BJ (cell line): ENCODE data around the gene TTLL5. TPM values are rescaled to one million over a fixed set of nuclear protein-coding genes. Genes with fewer than 3 reads are reported as not detected.

Source experiments
- CTCF ChIA-PET: fragments of 350-600 bp; formaldehyde crosslinking; extraction: SDS; loops from one replicate; lab custom pipeline; 2021; ENCODE audit warnings: antibody characterized with exemption, inconsistent platforms; lab: Yijun Ruan, JAX
- POLR2A ChIA-PET: fragments of 300-600 bp; sonication (Branson Sonifier 250); formaldehyde crosslinking; extraction: SDS; loops from one replicate; lab custom pipeline; 2021; ENCODE audit warnings: antibody characterized with exemption; lab: Charles Lee
- DNase-seq: peaks from one replicate; pipeline ENCODE4 v3.0.0-alpha.2; 2011; ENCODE audit warnings: low read depth
- H3K27me3 ChIP-seq: 2 replicates; pipeline ENCODE4 v1.6.0; 2011; ENCODE audit warnings: low read length; ENCODE audit not compliant: control insufficient read depth, insufficient read depth
- H3K36me3 ChIP-seq: 2 replicates; pipeline ENCODE4 v1.5.1; 2011; ENCODE audit warnings: low read length; ENCODE audit not compliant: control insufficient read depth, insufficient read depth
- H3K4me3 ChIP-seq: 2 replicates; pipeline ENCODE4 v1.5.1; 2011; ENCODE audit warnings: low read depth, mild to moderate bottlenecking, control low read depth, low read length
- polyA plus RNA-seq: library from polyadenylated mRNA; depleted of rRNA; stranded (reverse); fragments of >200 nt; gene quantifications from 2 replicates; pipeline ENCODE4 v1.2.3, GENCODE V29; 2011
- TF ChIP-seq, protein P1 (sequence below): IDR thresholded peaks from 2 replicates; pipeline ENCODE4 v1.5.1; 2011; ENCODE audit warnings: low read depth, mild to moderate bottlenecking, control low read depth, inconsistent platforms, low read length, moderate library complexity; ENCODE audit not compliant: insufficient read depth

Gene TTLL5
- polyA plus RNA-seq, 1 experiment: 9.9 TPM

DNA sequence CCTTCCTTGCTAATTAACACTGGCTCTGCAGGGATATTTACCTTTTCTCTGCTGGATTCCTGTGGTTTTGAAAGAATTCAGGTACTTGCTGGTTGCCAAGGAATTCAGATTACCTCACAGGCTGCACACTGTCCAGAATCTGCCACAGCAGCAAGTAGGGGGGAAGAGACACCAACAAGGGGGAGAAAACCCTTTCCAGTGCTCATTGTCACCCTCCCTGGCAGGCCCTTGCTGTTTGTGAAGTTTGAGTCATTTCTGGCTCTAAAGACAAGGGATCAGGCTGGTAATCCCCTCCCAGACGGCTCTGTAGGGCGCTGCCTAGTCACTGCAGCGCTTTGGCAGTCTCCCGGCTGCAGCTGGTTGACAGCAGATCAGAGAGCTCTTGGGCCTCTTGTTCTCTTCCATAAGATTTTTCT, 50.8 kb downstream of the TTLL5 start:
- POLR2A ChIA-PET: interaction anchor here (0.8 kb wide), 1 partner anchor 271 kb away, joined by 3 read pairs; no protein-coding TSS in a partner anchor
- H3K36me3 ChIP-seq: no peaks in the 10 kb centered on the region
- no peaks in the 10 kb centered on the region for H3K27me3 ChIP-seq
- DNase-seq: peak; percentile 42
- CTCF ChIA-PET: interaction anchor here (0.6 to 8.4 kb wide), 32 partner anchors 8 to 675 kb away, joined by 3 to 296 read pairs (median 5); partner anchors contain the start of genes IFT43 and TGFB3
- no peak overlapping the region for H3K4me3 ChIP-seq
- TF ChIP-seq, protein P1, sequence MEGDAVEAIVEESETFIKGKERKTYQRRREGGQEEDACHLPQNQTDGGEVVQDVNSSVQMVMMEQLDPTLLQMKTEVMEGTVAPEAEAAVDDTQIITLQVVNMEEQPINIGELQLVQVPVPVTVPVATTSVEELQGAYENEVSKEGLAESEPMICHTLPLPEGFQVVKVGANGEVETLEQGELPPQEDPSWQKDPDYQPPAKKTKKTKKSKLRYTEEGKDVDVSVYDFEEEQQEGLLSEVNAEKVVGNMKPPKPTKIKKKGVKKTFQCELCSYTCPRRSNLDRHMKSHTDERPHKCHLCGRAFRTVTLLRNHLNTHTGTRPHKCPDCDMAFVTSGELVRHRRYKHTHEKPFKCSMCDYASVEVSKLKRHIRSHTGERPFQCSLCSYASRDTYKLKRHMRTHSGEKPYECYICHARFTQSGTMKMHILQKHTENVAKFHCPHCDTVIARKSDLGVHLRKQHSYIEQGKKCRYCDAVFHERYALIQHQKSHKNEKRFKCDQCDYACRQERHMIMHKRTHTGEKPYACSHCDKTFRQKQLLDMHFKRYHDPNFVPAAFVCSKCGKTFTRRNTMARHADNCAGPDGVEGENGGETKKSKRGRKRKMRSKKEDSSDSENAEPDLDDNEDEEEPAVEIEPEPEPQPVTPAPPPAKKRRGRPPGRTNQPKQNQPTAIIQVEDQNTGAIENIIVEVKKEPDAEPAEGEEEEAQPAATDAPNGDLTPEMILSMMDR: no peak

DNA sequence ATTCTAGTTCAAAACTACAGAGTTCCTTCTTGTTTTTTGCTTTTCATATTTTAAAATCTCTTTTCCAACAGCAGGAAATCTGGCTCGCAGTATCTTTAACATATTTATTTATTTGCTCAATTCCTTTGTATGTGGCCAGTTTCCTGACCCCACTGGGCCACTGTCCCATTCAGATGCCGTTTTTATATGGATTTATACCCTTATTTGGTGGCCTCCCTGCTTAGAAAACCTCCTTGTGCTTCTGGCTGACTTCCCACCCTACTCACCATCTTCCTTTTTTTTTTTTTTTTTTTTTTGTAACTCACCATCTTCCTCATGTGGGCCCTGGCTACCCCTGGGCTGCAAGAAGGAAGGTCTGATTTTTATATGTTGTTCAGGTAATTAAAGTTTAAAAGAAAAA, 53.9 kb downstream of the TTLL5 start:
- H3K36me3 ChIP-seq: no peaks in the 10 kb centered on the region; the same call in 1 of the 2 replicates
- CTCF ChIA-PET: interaction anchor here (0.8 to 8.4 kb wide), 4 partner anchors 258 to 266 kb away, joined by 3 to 296 read pairs (median 4); partner anchors contain the start of genes IFT43 and TGFB3
- POLR2A ChIA-PET: no interaction called here

DNA sequence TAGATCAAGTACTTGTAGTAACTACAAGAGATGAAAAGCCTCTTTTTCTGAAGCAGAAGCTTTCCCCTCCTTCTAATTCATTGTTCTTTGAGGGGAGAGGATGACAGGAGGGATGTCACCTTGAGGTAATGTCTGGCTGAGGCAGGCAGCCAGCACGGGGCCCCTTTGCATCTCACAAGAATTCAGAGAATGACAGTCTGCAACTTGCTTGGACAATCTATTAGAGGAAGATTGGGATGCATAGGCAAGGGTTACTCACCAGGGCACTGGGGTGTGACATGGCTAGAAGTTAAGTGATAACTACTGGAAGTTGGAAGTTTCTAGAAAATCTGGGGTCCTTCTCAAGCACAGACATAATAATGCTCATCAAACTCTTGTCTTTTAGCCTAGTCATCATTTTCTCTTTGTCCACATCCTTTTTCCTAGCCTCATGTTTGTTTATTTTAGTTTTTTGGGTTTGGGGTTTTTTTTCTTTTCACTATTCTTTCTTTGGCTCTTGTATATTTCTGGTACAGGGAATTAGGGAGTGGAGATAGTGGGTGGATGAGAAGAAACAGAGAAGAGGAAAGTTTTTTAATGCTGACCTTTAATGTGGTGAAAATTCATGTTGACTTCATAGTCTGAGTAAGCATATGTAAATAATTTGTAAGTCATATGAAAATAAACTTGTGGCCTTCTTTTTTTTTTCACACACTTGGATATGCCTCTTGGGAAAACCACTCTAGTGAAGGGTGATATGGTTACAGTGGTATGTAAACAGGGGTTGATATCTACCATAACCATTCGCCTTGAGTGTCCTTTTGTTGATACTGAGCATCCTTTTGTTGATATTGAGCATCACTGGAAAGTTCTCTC, 55.1 kb downstream of the TTLL5 start:
- DNase-seq: peak; percentile 29
- Histone ChIP-seq H3K36me3 (no peaks in the 10 kb centered on the region; the same call in 1 of the 2 replicates), H3K4me3 (no peak overlapping the region), H3K27me3 (no peaks in the 10 kb centered on the region)
- ChIA-PET CTCF (interaction anchor here (1.1 kb wide), 2 partner anchors 257 to 263 kb away, joined by 3 to 4 read pairs; no protein-coding TSS in a partner anchor), POLR2A (no interaction called here)
- TF ChIP-seq, protein P1: no peak

More for the DNA sequence above, 53.9 kb downstream of the TTLL5 start:
- Histone ChIP-seq H3K27me3 (no peaks in the 10 kb centered on the region), H3K4me3 (no peak overlapping the region)
- TF ChIP-seq, protein P1: no peak
- DNase-seq: no peak

DNA sequence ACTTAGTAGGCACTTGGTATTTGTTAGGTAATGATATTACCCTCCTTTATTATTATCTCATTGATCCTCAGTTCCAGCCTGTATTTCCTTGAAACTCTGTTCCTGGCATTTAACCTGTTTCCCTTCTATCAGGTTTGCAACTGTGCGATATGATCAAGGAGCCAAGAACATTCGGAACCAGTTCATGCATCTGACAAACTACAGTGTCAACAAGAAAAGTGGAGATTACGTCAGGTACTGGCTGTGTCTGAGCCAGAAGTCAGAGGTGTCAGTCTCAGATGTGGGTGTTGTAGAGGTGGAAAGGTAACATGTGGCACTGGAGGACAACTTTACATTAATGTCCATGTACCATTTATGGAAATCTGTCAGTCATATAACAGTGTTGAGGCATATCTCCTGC, 56.7 kb downstream of the TTLL5 start:
- ChIA-PET CTCF (interaction anchor here (0.9 kb wide), 1 partner anchor 261 kb away, joined by 3 read pairs; no protein-coding TSS in a partner anchor), POLR2A (no interaction called here)
- H3K4me3 ChIP-seq: no peak overlapping the region
- H3K36me3 ChIP-seq: peaks cover 1% of the 10 kb centered on the region; the same call in 1 of the 2 replicates
- DNase-seq: no peak
- H3K27me3 ChIP-seq: no peaks in the 10 kb centered on the region
- TF ChIP-seq, protein P1: no peak

DNA sequence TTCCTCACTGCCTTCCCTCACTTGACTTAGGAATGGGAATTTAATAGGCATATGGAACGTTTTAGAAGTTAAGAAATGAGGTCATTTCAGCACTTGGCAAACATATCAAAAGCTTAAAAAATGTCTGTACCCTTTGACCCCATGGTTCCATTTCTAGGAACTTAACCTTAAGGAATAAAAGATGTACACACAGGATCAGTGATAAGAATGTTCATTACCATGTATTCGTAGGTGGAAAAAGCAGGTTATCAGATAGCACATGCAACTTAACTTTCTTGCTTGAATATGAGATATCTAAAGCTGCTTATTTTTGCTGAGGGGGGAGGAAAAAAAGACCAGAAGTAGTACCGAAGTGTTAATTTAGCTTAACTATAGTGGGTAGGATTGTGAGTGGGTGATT, 57.2 kb downstream of the TTLL5 start:
- Histone ChIP-seq H3K27me3 (no peaks in the 10 kb centered on the region), H3K4me3 (no peak overlapping the region), H3K36me3 (peaks cover 1% of the 10 kb centered on the region; the same call in 1 of the 2 replicates)
- TF ChIP-seq, protein P1: no peak
- ChIA-PET POLR2A (no interaction called here), CTCF (interaction anchor here (0.9 kb wide), 1 partner anchor 261 kb away, joined by 3 read pairs; no protein-coding TSS in a partner anchor)
- no peak for DNase-seq
